ENCODE measurements around the gene VPS11. TPM values are rescaled to one million over a fixed set of nuclear protein-coding genes. Genes with fewer than 3 reads are reported as not detected.

Gene VPS11
- polyA plus RNA-seq, 3 donors, result 28.6 to 56.6 (median 43.3) TPM

DNA sequence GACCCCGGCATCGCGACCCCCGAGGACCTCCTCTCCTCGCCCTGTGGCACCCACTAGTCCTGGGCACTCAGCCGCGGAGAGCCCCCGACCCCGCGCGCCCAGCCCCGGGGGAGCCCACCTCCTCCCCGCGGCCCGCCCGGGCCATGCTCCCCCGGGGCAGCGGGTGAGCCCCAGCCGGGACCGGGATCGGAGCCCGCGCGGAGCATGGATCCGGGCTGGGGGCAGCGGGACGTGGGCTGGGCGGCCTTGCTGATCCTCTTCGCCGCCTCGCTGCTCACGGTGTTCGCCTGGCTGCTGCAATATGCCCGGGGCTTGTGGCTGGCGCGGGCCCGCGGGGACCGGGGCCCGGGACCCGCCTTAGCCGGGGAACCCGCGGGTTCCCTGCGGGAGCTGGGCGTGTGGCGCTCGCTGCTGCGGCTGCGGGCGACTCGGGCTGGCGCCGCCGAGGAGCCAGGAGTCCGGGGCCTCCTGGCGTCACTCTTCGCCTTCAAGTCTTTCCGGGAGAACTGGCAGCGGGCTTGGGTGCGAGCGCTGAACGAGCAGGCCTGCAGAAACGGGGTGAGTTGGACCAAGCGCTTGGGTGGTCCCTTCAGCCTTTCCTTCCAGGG, 40.0 kb downstream of the VPS11 start:
- Histone ChIP-seq H3K4me3 (replicated peaks in 1 of 3; ENCODE audit: low read depth in 2 of 3, low read length in 3 of 3) (peak overlapping the region; percentile 85 to 93 (median 92)), H3K9ac (ENCODE audit: insufficient read depth, low read length, poor library complexity, severe bottlenecking) (peak overlapping the region; percentile 81), H3K36me3 (replicated peaks in 1 of 2; ENCODE audit: control insufficient read depth in 1 of 2, insufficient read depth in 2 of 2, low read length in 2 of 2) (peaks cover 30 to 33% of the 10 kb centered on the region in 2 donors), H3K4me2 (replicated peaks; ENCODE audit: extremely low read depth, low read length, poor library complexity, severe bottlenecking) (peak overlapping the region; percentile 90), H3K27ac (ENCODE audit: low read depth in 1 of 2, low read length in 2 of 2) (peak overlapping the region; percentile 86 to 93), H2AFZ (ENCODE audit: insufficient read depth, low read depth, low read length, poor library complexity, severe bottlenecking) (peak overlapping the region; percentile 75), H3K79me2 (ENCODE audit: insufficient read depth, low read length) (peaks cover 71% of the 10 kb centered on the region), H3K27me3 (ENCODE audit: control insufficient read depth in 2 of 2, insufficient read depth in 2 of 2, low read length in 2 of 2) (no peaks in the 10 kb centered on the region), H3K9me3 (replicated peaks in 1 of 2; ENCODE audit: control insufficient read depth in 1 of 2, insufficient read depth in 1 of 2, low read length in 2 of 2) (no peaks in the 10 kb centered on the region), H4K20me1 (ENCODE audit: insufficient read depth, low read length) (peaks cover 48% of the 10 kb centered on the region), H3K4me1 (ENCODE audit: control insufficient read depth in 1 of 2, insufficient read depth in 2 of 2, low read length in 2 of 2) (peaks cover 43 to 65% of the 10 kb centered on the region in 2 donors)
- Mint-ChIP-seq H3K4me1 (peaks cover 62% of the 10 kb centered on the region), H3K9me3 (no peaks in the 10 kb centered on the region), H3K27me3 (ENCODE audit: low read depth in 3 of 3) (no peaks in the 10 kb centered on the region), H3K36me3 (peaks cover 32 to 37% of the 10 kb centered on the region in 2 donors), H3K27ac (peak overlapping the region; percentile 82 to 99 (median 87)), H3K4me3 (peak overlapping the region; percentile 89 to 97)
- TF ChIP-seq, protein P1, sequence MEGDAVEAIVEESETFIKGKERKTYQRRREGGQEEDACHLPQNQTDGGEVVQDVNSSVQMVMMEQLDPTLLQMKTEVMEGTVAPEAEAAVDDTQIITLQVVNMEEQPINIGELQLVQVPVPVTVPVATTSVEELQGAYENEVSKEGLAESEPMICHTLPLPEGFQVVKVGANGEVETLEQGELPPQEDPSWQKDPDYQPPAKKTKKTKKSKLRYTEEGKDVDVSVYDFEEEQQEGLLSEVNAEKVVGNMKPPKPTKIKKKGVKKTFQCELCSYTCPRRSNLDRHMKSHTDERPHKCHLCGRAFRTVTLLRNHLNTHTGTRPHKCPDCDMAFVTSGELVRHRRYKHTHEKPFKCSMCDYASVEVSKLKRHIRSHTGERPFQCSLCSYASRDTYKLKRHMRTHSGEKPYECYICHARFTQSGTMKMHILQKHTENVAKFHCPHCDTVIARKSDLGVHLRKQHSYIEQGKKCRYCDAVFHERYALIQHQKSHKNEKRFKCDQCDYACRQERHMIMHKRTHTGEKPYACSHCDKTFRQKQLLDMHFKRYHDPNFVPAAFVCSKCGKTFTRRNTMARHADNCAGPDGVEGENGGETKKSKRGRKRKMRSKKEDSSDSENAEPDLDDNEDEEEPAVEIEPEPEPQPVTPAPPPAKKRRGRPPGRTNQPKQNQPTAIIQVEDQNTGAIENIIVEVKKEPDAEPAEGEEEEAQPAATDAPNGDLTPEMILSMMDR (IDR thresholded peaks at IDR 0.05), result no peak
- WGBS (ENCODE audit: insufficient coverage), result under 1% methylated on average over 65 of the region's 65 CpGs
- no peak for DNase-seq
- intact Hi-C loops (cut with micrococcal nuclease), result loop anchor here in 1 of 2 donors (2.0 to 5.0 kb wide), 2 partner anchors 13 to 180 kb away; partner anchors contain the start of genes BCL9L and HINFP

DNA sequence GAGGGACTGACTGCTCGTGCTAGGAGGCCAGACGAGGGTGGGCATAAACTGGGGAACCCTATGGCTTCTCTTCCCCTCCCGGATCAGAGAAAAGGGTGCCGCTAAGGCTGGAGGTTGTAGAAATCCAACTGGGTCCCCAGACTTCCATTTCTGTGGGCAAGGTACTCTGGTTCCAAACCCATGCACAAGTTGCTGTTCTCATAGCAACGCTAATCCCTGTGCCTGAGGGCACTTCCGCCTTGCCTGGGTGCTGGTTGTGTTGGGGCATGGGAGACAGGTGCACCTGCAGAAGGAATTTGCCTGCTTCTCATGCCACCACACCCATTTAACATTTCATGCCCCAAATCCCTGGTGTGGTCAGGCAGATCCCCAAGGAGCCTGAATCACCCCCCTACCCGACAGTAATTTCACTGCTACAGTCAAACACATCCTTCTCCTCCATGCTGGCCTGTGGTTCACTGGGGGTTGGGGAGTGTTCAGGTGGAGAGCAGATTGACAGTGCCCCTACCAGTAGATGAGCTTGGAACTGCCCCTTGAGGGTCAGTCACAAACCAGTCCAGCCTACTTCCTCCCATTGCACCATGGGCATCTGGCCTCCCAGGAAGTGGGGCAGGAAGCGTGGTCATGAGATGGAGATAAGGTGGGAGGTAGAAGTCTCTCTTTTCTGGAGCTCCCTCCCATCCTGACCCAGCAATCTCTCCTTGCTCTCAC, 40.7 kb downstream of the VPS11 start:
- peak overlapping the region; percentile 85 to 93 (median 92) for H3K4me3 ChIP-seq (replicated peaks in 1 of 3; ENCODE audit: low read depth in 2 of 3, low read length in 3 of 3)
- Mint-ChIP-seq H3K4me3 (peak overlapping the region; percentile 89 to 97), H3K4me1 (peaks cover 60% of the 10 kb centered on the region), H3K27ac (peak overlapping the region; percentile 82 to 94 (median 87)), H3K27me3 (ENCODE audit: low read depth in 3 of 3) (no peaks in the 10 kb centered on the region), H3K9me3 (no peaks in the 10 kb centered on the region), H3K36me3 (peaks cover 38 to 44% of the 10 kb centered on the region in 2 donors)
- intact Hi-C loops (cut with micrococcal nuclease), result loop anchor here in 1 of 2 donors (5.0 kb wide), 1 partner anchor 181 kb away; the partner anchor contains the start of gene BCL9L
- H3K4me1 ChIP-seq (ENCODE audit: control insufficient read depth in 1 of 2, insufficient read depth in 2 of 2, low read length in 2 of 2), result peaks cover 37 to 58% of the 10 kb centered on the region in 2 donors
- peaks cover 71% of the 10 kb centered on the region for H3K79me2 ChIP-seq (ENCODE audit: insufficient read depth, low read length)
- H2AFZ ChIP-seq (ENCODE audit: insufficient read depth, low read depth, low read length, poor library complexity, severe bottlenecking), result peak overlapping the region; percentile 75
- WGBS (ENCODE audit: insufficient coverage), result 17% methylated on average over 3 of the region's 8 CpGs
- TF ChIP-seq, protein P1 (IDR thresholded peaks at IDR 0.05), result no peak
- DNase-seq, result peak; percentile 25 to 64 (median 49)
- H3K9ac ChIP-seq (ENCODE audit: insufficient read depth, low read length, poor library complexity, severe bottlenecking), result peak overlapping the region; percentile 81
- no peaks in the 10 kb centered on the region for H3K27me3 ChIP-seq (ENCODE audit: control insufficient read depth in 2 of 2, insufficient read depth in 2 of 2, low read length in 2 of 2)
- peaks cover 50% of the 10 kb centered on the region for H4K20me1 ChIP-seq (ENCODE audit: insufficient read depth, low read length)
- peak overlapping the region; percentile 90 for H3K4me2 ChIP-seq (replicated peaks; ENCODE audit: extremely low read depth, low read length, poor library complexity, severe bottlenecking)
- H3K9me3 ChIP-seq (replicated peaks in 1 of 2; ENCODE audit: control insufficient read depth in 1 of 2, insufficient read depth in 1 of 2, low read length in 2 of 2), result no peaks in the 10 kb centered on the region
- H3K36me3 ChIP-seq (replicated peaks in 1 of 2; ENCODE audit: control insufficient read depth in 1 of 2, insufficient read depth in 2 of 2, low read length in 2 of 2), result peaks cover 37 to 40% of the 10 kb centered on the region in 2 donors
- H3K27ac ChIP-seq (ENCODE audit: low read depth in 1 of 2, low read length in 2 of 2), result peak overlapping the region; percentile 10 to 86

All from CD14-positive monocyte (primary cell).